ENCODE results near the gene PRKCE. TPM values are rescaled to one million over a fixed set of nuclear protein-coding genes. Genes with fewer than 3 reads are reported as not detected.
A peak's percentile ranks its signal among the peaks of the same experiment; 100 is the strongest.
"Not testable (repeated sequence)": the region's sequence is repeated elsewhere in the genome, so short reads cannot be mapped to it uniquely, and the experiment has no call there.

Gene PRKCE
- total RNA-seq, 6 experiments from 2014 or later = 5.2 to 18.8 (median 11.0) TPM

DNA sequence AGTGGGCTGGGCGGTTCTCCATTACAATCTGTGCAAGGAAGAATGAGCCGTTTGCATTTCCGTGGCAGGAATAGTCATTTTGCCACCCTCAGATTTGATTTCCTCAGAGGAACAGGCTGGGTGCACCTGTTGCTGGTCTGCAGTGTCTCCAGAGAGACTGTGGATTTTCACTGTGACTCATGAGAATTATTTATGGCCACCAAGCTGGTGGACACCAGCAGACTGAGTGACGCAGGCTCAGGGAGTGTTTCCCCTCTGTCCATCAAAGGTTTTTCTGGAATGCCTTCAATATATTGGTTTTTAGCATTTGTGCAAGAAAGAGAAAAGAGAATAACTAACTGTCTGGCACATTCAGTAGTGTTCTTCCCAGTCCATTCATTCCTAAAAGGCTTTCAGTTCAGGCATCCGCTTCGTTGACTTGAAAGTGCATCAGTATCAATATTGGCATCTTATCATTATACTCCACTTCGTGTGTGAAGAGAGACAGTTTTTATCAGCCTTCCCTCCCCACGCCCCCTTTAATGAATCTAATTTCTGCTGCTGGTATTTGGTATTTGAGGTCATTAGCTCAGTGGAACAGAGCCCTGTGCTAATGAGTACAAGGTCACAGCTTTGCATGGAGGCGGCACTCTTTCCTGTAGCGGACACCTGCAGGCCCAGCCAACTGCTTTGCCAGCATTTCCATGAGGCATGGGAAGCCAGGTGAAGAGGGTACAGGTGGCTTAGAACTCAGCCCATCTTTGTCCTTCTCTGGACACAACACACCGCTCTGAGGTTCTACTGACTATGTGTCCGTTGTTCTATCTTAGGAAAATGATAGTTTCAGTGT lies 39.9 kb downstream of the PRKCE start:
- ATAC-seq = no peak
- no peaks in the 10 kb centered on the region for H3K36me3 ChIP-seq
- intact Hi-C loops (cut with DNase I) = no loop called here

DNA sequence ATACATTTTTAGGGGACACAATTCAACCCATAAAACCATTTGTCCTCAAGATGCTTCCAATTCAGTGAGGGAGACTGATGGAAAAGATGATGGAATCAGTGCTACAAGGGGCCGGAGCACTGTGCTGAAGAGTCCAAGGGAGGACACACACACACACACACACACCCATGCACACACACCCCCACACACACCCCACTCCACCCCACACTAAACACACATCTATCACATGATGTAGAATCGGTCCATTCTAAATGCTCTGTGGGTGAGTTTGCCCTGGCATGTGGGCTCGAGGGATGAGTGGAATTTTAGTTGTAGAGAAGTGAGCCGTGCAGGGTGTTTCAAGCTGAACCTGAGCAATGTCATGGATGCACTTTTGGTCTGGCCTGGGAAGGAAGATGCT lies 41.1 kb downstream of the PRKCE start:
- no peaks in the 10 kb centered on the region for H3K36me3 ChIP-seq
- no peak for DNase-seq
- no peaks in the 10 kb centered on the region for H3K4me1 ChIP-seq
- intact Hi-C loops (cut with DNase I) = no loop called here
- 93% methylated on average over 3 of the region's 4 CpGs for WGBS (ENCODE audit: insufficient coverage, low coverage, low lambda C conversion rate, missing lambda C conversion rate)
- TF ChIP-seq, protein P1, sequence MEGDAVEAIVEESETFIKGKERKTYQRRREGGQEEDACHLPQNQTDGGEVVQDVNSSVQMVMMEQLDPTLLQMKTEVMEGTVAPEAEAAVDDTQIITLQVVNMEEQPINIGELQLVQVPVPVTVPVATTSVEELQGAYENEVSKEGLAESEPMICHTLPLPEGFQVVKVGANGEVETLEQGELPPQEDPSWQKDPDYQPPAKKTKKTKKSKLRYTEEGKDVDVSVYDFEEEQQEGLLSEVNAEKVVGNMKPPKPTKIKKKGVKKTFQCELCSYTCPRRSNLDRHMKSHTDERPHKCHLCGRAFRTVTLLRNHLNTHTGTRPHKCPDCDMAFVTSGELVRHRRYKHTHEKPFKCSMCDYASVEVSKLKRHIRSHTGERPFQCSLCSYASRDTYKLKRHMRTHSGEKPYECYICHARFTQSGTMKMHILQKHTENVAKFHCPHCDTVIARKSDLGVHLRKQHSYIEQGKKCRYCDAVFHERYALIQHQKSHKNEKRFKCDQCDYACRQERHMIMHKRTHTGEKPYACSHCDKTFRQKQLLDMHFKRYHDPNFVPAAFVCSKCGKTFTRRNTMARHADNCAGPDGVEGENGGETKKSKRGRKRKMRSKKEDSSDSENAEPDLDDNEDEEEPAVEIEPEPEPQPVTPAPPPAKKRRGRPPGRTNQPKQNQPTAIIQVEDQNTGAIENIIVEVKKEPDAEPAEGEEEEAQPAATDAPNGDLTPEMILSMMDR (IDR thresholded peaks at IDR 0.05) = no peak
- TF ChIP-seq POLR2A (IDR thresholded peaks at IDR 0.05) = no peak
- H3K27ac ChIP-seq = no peak overlapping the region
- ATAC-seq = no peak
- no peaks in the 10 kb centered on the region for H3K27me3 ChIP-seq
- no peak overlapping the region for H3K4me3 ChIP-seq
- no peaks in the 10 kb centered on the region for H3K9me3 ChIP-seq

More for the DNA sequence above, 39.9 kb downstream of the PRKCE start:
- no peak overlapping the region for H3K27ac ChIP-seq
- H3K9me3 ChIP-seq = no peaks in the 10 kb centered on the region
- TF ChIP-seq, protein P1 (IDR thresholded peaks at IDR 0.05) = no peak
- no peak for TF ChIP-seq POLR2A (IDR thresholded peaks at IDR 0.05)
- no peaks in the 10 kb centered on the region for H3K27me3 ChIP-seq
- H3K4me1 ChIP-seq = no peaks in the 10 kb centered on the region
- 72% methylated on average over 11 of the region's 12 CpGs for WGBS (ENCODE audit: insufficient coverage, low coverage, low lambda C conversion rate, missing lambda C conversion rate)
- no peak overlapping the region for H3K4me3 ChIP-seq
- DNase-seq = no peak

DNA sequence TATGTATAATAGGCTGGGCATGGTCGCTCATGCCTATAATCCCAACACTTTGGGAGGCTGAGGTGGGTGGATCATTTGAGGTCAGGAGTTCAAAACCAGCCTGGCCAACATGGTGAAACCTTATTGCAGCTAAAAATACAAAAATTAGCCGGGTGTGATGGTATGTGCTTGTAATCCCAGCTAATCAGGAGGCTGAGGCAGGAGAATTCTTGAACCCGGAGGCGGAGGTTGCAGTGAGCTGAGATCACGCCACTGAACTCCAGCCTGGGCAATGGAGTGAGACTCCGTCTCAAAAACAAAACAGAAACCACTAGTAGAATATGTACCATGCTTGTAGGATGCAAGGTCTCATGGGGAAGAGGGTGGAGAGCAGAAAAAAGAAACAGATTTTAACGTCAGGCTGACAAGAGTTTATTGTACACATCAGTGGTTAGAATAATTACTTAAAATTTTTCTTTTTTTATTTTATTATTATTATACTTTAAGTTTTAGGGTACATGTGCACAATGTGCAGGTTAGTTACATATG lies 44.1 kb downstream of the PRKCE start:
- intact Hi-C loops (cut with DNase I); DNase-seq; H3K4me1 ChIP-seq; H3K27me3 ChIP-seq; ATAC-seq; H3K9me3 ChIP-seq; H3K4me3 ChIP-seq; H3K27ac ChIP-seq; H3K36me3 ChIP-seq: not testable (repeated sequence)
- 79% methylated on average over 7 of the region's 7 CpGs for WGBS (ENCODE audit: insufficient coverage, low coverage, low lambda C conversion rate, missing lambda C conversion rate)

DNA sequence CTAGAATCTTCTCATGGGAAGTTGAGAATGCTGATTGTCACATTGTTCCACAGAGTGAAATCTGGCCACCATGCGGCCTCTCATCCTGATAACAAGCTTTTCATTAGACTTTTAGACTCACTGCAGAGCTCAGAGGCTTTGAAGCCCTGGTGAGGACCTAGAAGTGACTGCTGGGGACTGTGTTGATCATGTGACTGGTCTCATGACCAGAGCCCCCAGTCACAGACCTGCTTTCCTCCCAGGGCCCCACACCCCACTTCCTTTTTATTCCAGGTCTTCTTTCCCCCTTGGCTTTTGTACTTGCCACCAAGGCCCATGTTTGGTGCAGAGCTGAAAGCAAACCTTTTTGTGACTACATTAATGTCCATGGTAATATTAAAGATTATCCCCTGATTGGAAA lies 45.2 kb downstream of the PRKCE start:
- Histone ChIP-seq H3K4me1 (no peaks in the 10 kb centered on the region), H3K9me3 (no peaks in the 10 kb centered on the region), H3K36me3 (no peaks in the 10 kb centered on the region), H3K4me3 (no peak overlapping the region), H3K27me3 (no peaks in the 10 kb centered on the region), H3K27ac (no peak overlapping the region)
- 88% methylated on average over 1 of the region's 1 CpG for WGBS (ENCODE audit: insufficient coverage, low coverage, low lambda C conversion rate, missing lambda C conversion rate)
- ATAC-seq (no peak), DNase-seq (no peak)
- intact Hi-C loops (cut with DNase I) = no loop called here
- TF ChIP-seq, protein P1 (IDR thresholded peaks at IDR 0.05) = no peak
- TF ChIP-seq POLR2A (IDR thresholded peaks at IDR 0.05) = no peak

DNA sequence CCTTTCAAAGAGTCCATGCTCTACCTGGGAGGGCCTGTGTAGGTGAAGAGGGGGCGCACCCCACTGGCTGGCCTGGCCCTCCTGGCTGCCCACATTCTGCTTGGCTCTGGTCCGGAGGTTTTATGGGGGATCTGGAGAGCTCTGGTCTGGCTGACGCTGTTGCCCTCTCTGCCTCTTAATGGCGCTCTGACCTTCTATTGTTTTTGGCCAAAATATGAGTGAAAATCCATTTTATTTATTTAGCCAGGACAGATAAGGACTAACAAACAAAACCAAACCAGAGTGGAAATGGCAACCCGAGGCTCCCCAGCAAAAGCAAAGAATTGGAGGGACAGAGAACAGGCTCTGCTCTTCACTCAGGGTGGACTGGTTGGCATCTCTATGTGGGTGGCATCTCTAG lies 45.7 kb downstream of the PRKCE start:
- intact Hi-C loops (cut with DNase I) = no loop called here
- Histone ChIP-seq H3K4me3 (no peak overlapping the region), H3K27ac (no peak overlapping the region), H3K27me3 (no peaks in the 10 kb centered on the region), H3K9me3 (no peaks in the 10 kb centered on the region), H3K36me3 (no peaks in the 10 kb centered on the region), H3K4me1 (no peaks in the 10 kb centered on the region)
- ATAC-seq (peak in 1 of 4 donors; percentile 60), DNase-seq (no peak)
- WGBS (ENCODE audit: insufficient coverage, low coverage, low lambda C conversion rate, missing lambda C conversion rate) = 18% methylated on average over 1 of the region's 5 CpGs
- TF ChIP-seq, protein P1 (IDR thresholded peaks at IDR 0.05) = no peak
- no peak for TF ChIP-seq POLR2A (IDR thresholded peaks at IDR 0.05)
